GM12891 (cell line): ENCODE data around the gene RLN2.

Source experiments
- DNase-seq: peaks from one replicate; pipeline ENCODE4 v3.0.0; 2011; ENCODE audit warnings: low spot score; ENCODE audit not compliant: insufficient read length
- FAIRE-seq: peaks from 2 replicates; lab custom pipeline; 2011; peaks lifted over from hg19 to GRCh38; lab: Jason Lieb, UNC
- PAX5 ChIP-seq: IDR thresholded peaks from 2 replicates; pipeline ENCODE4 v1.6.1; 2011; ENCODE audit warnings: low read length, moderate library complexity, mild to moderate bottlenecking; ENCODE audit not compliant: insufficient read depth, severe bottlenecking
- POLR2A ChIP-seq: IDR thresholded peaks from 2 replicates; pipeline ENCODE4 v1.6.1; 2011; ENCODE audit warnings: low read depth, low read length, control low read depth
- POLR2AphosphoS5 ChIP-seq: IDR thresholded peaks from 2 replicates; pipeline ENCODE4 v1.6.1; 2011; ENCODE audit warnings: low read depth, low read length, control low read depth
- POU2F2 ChIP-seq: IDR thresholded peaks from 2 replicates; pipeline ENCODE4 v1.6.1; 2011; ENCODE audit warnings: low read depth, mild to moderate bottlenecking, control low read depth, low read length, moderate library complexity
- SPI1 ChIP-seq: IDR thresholded peaks from 2 replicates; pipeline ENCODE4 v1.6.1; 2011; ENCODE audit warnings: low read depth, low read length, control low read depth
- TAF1 ChIP-seq: IDR thresholded peaks from 2 replicates; pipeline ENCODE4 v1.6.1; 2011; ENCODE audit warnings: low read depth, low read length, control low read depth

The RLN2 gene

GRCh38 chr9:5315187-5315923 is 10.8 kb upstream of the RLN2 start:
- FAIRE-seq (no peak), DNase-seq (no peak)
- no peak for TF ChIP-seq SPI1
- TF ChIP-seq POU2F2, result no peak
- no peak for TF ChIP-seq PAX5
- TF ChIP-seq POLR2AphosphoS5, result no peak
- no peak for TF ChIP-seq POLR2A
- no peak for TF ChIP-seq TAF1

- no peak for DNase-seq
- no peak for FAIRE-seq
- TF ChIP-seq POLR2A (no peak), PAX5 (no peak), POLR2AphosphoS5 (no peak), SPI1 (no peak), POU2F2 (no peak), TAF1 (no peak)
Observed at GRCh38 chr9:5310851-5311250, 6.3 kb upstream of the RLN2 start.

GRCh38 chr9:5305741-5306140 is 1.2 kb upstream of the RLN2 start:
- no peak for TF ChIP-seq PAX5
- no peak for TF ChIP-seq TAF1
- no peak for TF ChIP-seq POU2F2
- TF ChIP-seq POLR2AphosphoS5, result no peak
- TF ChIP-seq POLR2A, result no peak
- TF ChIP-seq SPI1, result no peak
- FAIRE-seq, result no peak
- DNase-seq, result no peak

- no peak for FAIRE-seq
- DNase-seq, result no peak
- TF ChIP-seq POLR2A, result no peak
- TF ChIP-seq POU2F2, result no peak
- no peak for TF ChIP-seq SPI1
- no peak for TF ChIP-seq PAX5
- TF ChIP-seq POLR2AphosphoS5, result no peak
- TF ChIP-seq TAF1, result no peak
Observed at GRCh38 chr9:5301544-5301943, 3.0 kb downstream of the RLN2 start.

GRCh38 chr9:5292141-5292540 is 12.4 kb downstream of the RLN2 start:
- FAIRE-seq, result no peak
- DNase-seq, result no peak
- TF ChIP-seq POLR2AphosphoS5, result no peak
- no peak for TF ChIP-seq POU2F2
- no peak for TF ChIP-seq TAF1
- TF ChIP-seq POLR2A, result no peak
- no peak for TF ChIP-seq SPI1
- no peak for TF ChIP-seq PAX5

GRCh38 chr9:5288591-5288990 is 15.9 kb downstream of the RLN2 start:
- FAIRE-seq (no peak), DNase-seq (no peak)
- no peak for TF ChIP-seq TAF1

- FAIRE-seq (no peak), DNase-seq (no peak)
- no peak for TF ChIP-seq SPI1
- no peak for TF ChIP-seq POLR2AphosphoS5
- no peak for TF ChIP-seq POLR2A
- TF ChIP-seq POU2F2, result no peak
- no peak for TF ChIP-seq TAF1
- no peak for TF ChIP-seq PAX5
Observed at GRCh38 chr9:5286262-5286661, 18.3 kb downstream of the RLN2 start.

GRCh38 chr9:5278486-5278885 is 26.0 kb downstream of the RLN2 start:
- FAIRE-seq, result peak; percentile 85
- DNase-seq, result no peak
- no peak for TF ChIP-seq POU2F2
- TF ChIP-seq TAF1, result no peak
- no peak for TF ChIP-seq PAX5
- TF ChIP-seq POLR2AphosphoS5, result no peak
- TF ChIP-seq POLR2A, result no peak
- TF ChIP-seq SPI1, result peak; percentile 94

- FAIRE-seq (peak; percentile 31), DNase-seq (no peak)
- no peak for TF ChIP-seq POU2F2
- no peak for TF ChIP-seq POLR2A
- no peak for TF ChIP-seq PAX5
- no peak for TF ChIP-seq SPI1
- no peak for TF ChIP-seq POLR2AphosphoS5
- no peak for TF ChIP-seq TAF1
Observed at GRCh38 chr9:5274770-5275169, 29.7 kb downstream of the RLN2 start.

- DNase-seq (no peak), FAIRE-seq (no peak)
- TF ChIP-seq POLR2AphosphoS5, result no peak
- TF ChIP-seq TAF1, result no peak
- no peak for TF ChIP-seq SPI1
- no peak for TF ChIP-seq POLR2A
- TF ChIP-seq POU2F2, result no peak
- no peak for TF ChIP-seq PAX5
Observed at GRCh38 chr9:5269249-5269715, 35.2 kb downstream of the RLN2 start.
